Nephron progenitor cell (in vitro differentiated cells): Measurements from ENCODE around the gene COL20A1.

Experiments
- DNase-seq: peaks from one replicate; pipeline ENCODE4 v3.0.0; 2021
- H3K27ac Mint-ChIP-seq: 2 replicates; pipeline ENCODE4 v1.8.0; 2021; ENCODE audit warnings: mild to moderate bottlenecking, moderate library complexity, mixed read lengths
- H3K27me3 Mint-ChIP-seq: 2 replicates; pipeline ENCODE4 v1.8.0; 2021; ENCODE audit warnings: mild to moderate bottlenecking, low read depth, mixed read lengths; ENCODE audit not compliant: poor library complexity
- H3K36me3 Mint-ChIP-seq: 2 replicates; pipeline ENCODE4 v1.8.0; 2021; ENCODE audit warnings: low read depth, mixed read lengths
- H3K4me1 Mint-ChIP-seq: 2 replicates; pipeline ENCODE4 v1.8.0; 2021; ENCODE audit warnings: mixed read lengths
- H3K4me3 Mint-ChIP-seq: 2 replicates; pipeline ENCODE4 v1.8.0; 2021; ENCODE audit warnings: mild to moderate bottlenecking, moderate library complexity, mixed read lengths
- H3K9me3 Mint-ChIP-seq: 2 replicates; pipeline ENCODE4 v1.8.0; 2021; ENCODE audit warnings: mild to moderate bottlenecking, moderate library complexity, mixed read lengths
- TF ChIP-seq, protein P1 (sequence below): fragments of 200-600 bp; sonication (generic); IDR thresholded peaks from 2 replicates; pipeline ENCODE4 v1.5.0; 2021; ENCODE audit warnings: antibody characterized with exemption

The COL20A1 gene

GRCh38 chr20:63253438-63254231 is 39.4 kb upstream of the COL20A1 start:
- Mint-ChIP-seq H3K27me3 (peaks cover 62% of the 10 kb centered on the region), H3K4me1 (peaks cover 70% of the 10 kb centered on the region), H3K27ac (no peak overlapping the region), H3K9me3 (peaks cover 26% of the 10 kb centered on the region), H3K36me3 (peaks cover 23% of the 10 kb centered on the region), H3K4me3 (peak overlapping the region; percentile 74)
- TF ChIP-seq, protein P1, sequence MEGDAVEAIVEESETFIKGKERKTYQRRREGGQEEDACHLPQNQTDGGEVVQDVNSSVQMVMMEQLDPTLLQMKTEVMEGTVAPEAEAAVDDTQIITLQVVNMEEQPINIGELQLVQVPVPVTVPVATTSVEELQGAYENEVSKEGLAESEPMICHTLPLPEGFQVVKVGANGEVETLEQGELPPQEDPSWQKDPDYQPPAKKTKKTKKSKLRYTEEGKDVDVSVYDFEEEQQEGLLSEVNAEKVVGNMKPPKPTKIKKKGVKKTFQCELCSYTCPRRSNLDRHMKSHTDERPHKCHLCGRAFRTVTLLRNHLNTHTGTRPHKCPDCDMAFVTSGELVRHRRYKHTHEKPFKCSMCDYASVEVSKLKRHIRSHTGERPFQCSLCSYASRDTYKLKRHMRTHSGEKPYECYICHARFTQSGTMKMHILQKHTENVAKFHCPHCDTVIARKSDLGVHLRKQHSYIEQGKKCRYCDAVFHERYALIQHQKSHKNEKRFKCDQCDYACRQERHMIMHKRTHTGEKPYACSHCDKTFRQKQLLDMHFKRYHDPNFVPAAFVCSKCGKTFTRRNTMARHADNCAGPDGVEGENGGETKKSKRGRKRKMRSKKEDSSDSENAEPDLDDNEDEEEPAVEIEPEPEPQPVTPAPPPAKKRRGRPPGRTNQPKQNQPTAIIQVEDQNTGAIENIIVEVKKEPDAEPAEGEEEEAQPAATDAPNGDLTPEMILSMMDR: no peak
- DNase-seq: peak; percentile 59

- H3K27me3 Mint-ChIP-seq: peaks cover 59% of the 10 kb centered on the region
- peaks cover 18% of the 10 kb centered on the region for H3K36me3 Mint-ChIP-seq
- TF ChIP-seq, protein P1: no peak
- H3K4me1 Mint-ChIP-seq: peaks cover 68% of the 10 kb centered on the region
- peaks cover 22% of the 10 kb centered on the region for H3K9me3 Mint-ChIP-seq
- H3K27ac Mint-ChIP-seq: no peak within 1 kb of the TSS
- H3K4me3 Mint-ChIP-seq: peak within 1 kb of the TSS; percentile 78
- peak; percentile 62 for DNase-seq
These were observed 38.8 kb upstream of the COL20A1 start, which contains the start of gene NKAIN4 for GRCh38 chr20:63254232-63254605. TSS of gene NKAIN4 (minus strand) at chr20:63254463. CDS start at chr20:63254450, 13 bp downstream.

GRCh38 chr20:63254606-63255384 is 38.2 kb upstream of the COL20A1 start:
- peaks cover 17% of the 10 kb centered on the region for H3K9me3 Mint-ChIP-seq
- no peak overlapping the region for H3K27ac Mint-ChIP-seq
- peaks cover 59% of the 10 kb centered on the region for H3K27me3 Mint-ChIP-seq
- TF ChIP-seq, protein P1: no peak
- H3K4me3 Mint-ChIP-seq: peak overlapping the region; percentile 78
- peak; percentile 63 for DNase-seq
- H3K36me3 Mint-ChIP-seq: peaks cover 12% of the 10 kb centered on the region
- peaks cover 69% of the 10 kb centered on the region for H3K4me1 Mint-ChIP-seq

- TF ChIP-seq, protein P1: no peak
- H3K27ac Mint-ChIP-seq: no peak overlapping the region
- peaks cover 9% of the 10 kb centered on the region for H3K9me3 Mint-ChIP-seq
- H3K27me3 Mint-ChIP-seq: peaks cover 58% of the 10 kb centered on the region
- H3K4me1 Mint-ChIP-seq: peaks cover 75% of the 10 kb centered on the region
- DNase-seq: no peak
- peaks cover 9% of the 10 kb centered on the region for H3K36me3 Mint-ChIP-seq
- no peak overlapping the region for H3K4me3 Mint-ChIP-seq
These were observed 36.9 kb upstream of the COL20A1 start for GRCh38 chr20:63255931-63256704.

GRCh38 chr20:63256954-63257353 is 36.0 kb upstream of the COL20A1 start:
- DNase-seq: no peak
- Mint-ChIP-seq H3K36me3 (peaks cover 6% of the 10 kb centered on the region), H3K4me1 (peaks cover 78% of the 10 kb centered on the region), H3K4me3 (peak overlapping the region; percentile 31), H3K27ac (no peak overlapping the region), H3K27me3 (peaks cover 49% of the 10 kb centered on the region), H3K9me3 (peaks cover 5% of the 10 kb centered on the region)
- TF ChIP-seq, protein P1: no peak
